RCC 7860 (cell line): ENCODE results near the gene KRT222.

Experiments
- DNase-seq: peaks from one replicate; pipeline ENCODE4 v3.0.0-alpha.2; 2015; ENCODE audit warnings: low spot score
- FAIRE-seq: peaks from 2 replicates; lab custom pipeline; 2012; peaks lifted over from hg19 to GRCh38; lab: Jason Lieb, UNC

Gene KRT222

DNA sequence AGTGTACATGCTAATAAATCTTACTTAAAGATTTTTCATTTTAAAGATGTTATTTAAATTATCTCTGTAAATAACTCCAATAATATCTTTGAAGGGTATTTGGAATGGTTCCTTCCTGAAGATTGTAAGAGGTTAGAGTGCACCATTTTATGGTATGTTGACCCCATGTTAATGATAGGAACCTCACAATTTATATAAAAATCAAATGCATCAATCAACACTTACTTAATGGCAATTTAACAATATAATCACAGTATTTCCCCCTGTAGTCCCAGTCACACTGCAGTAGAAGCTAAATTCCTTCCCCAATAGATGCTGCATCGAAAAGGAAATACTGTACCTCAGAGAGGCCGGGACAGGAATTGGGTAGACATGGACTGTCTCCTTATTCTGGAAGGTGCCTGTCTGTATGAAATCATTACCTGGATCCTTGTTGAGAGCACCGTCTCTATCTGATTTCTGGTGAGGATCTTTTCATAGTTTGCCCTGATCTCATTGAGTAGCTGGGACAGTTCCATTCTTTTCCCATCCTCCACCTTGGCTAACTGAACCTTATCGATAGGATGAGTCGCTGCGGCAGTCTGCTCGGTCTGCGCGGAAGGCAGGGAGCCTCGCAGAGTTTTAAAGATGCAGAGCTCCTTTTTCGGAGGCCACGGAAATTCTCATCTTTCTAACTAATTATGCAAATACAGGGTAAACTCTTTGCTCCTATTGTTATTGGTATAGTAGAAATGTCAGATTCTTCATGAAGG is at the start of gene KRT222:
Gene KRT222 (minus strand): TSS at position 596 of the 752 bp plus-strand sequence. CDS start 78 bp downstream, at position 518.
- DNase-seq: no peak
- no peak for FAIRE-seq

DNA sequence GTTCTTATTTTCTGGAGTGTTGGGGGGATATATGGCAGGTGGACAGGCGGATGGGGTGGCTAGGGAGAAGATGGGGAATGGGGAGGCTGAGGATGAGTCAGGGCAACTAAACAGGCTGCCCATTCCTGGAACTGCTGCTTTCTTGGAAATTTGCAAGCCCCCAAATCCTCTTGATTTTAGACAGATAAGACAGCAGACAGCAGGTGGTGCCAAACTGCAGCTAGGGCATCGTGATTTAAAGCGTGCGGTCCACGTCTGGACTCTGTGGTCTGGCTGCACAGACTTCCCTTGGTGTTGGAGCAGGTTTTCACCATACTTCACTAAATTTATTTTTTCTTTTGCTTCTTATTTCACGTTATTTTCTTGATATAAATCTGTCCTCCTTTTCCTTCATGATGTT is 49.5 kb upstream of the KRT222 start:
- DNase-seq: no peak
- FAIRE-seq: no peak

DNA sequence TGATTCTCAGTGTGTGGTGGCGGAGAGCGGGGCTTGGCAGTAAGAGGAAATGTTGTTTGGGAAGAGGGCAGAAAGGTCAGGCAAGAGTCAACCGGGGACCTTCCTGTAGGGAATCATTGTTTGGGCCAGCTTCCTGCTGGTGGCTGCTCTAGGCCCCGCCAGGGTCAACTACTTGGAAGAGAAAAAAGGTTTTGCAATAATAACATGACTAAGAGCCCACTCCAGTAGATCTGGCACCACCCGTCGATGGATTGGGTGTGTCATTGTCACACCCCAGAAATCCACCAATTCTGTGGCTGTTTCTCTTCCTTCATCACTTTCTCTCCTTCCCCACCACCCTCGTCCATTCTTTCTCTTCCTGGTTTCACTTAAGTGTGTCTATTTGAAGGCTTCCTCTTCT is 42.8 kb upstream of the KRT222 start:
- FAIRE-seq (no peak), DNase-seq (peak; percentile 32)

DNA sequence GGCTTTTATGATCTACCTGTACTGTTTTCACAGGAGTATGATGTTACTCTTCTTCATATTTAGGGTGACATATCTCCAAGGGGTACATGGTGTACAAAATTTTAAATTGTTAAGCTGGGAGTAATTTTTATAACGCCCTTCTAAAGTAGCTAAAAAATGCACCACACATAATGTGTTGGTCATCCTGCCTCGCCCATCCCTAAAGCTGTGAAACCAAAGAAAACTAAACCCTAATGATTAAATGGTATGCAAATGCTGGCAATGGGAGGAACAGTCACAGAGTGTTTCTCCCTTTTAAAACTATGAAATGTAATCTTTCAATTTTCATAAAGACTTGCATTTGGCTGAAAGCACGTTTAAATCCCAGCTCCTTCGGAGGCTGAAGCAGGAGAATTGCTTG is 40.6 kb upstream of the KRT222 start:
- no peak for FAIRE-seq
- DNase-seq: no peak

DNA sequence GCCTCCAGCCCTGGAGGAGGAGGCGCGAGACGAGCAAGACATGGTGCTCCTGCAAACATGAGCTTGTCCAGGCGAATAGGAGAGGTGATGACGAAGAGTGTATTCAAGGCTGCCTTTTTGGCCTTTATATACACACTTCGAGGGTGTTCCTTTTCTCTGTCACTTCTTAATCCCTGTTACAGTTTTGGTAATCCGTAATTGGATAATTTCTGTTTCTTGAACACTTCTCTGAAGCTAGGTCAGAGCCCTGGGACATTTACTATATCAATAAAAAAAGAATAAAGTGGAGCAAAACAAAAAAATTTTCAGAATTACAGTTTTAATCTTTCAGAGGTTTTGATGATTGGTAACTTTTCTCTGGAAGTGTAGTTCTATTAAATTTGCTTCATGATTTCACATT is 38.7 kb upstream of the KRT222 start, which contains the start of gene KRT24:
Gene KRT24 (minus strand): TSS at position 101 of the 400 bp plus-strand sequence. CDS start 59 bp downstream, at position 42.
- DNase-seq: no peak
- no peak for FAIRE-seq

DNA sequence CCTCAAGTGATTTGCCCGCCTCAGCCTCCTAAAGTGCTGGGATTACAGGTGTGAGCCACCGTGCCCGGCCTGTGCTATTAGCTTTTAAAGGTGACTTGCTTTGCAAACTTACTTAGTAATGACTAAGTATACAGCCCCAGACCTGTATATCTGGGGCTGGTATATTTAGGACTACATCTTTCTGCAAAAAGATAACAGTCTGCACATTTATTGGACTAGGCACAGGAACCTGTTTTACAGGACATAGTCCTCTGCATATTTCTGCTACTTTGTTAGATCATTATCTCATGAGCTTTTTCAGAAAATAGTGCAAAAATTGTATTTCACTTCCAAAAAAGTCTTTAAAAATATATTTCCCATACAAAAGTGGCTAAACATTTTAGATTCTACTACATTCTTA is 37.3 kb upstream of the KRT222 start:
- FAIRE-seq: no peak
- no peak for DNase-seq

DNA sequence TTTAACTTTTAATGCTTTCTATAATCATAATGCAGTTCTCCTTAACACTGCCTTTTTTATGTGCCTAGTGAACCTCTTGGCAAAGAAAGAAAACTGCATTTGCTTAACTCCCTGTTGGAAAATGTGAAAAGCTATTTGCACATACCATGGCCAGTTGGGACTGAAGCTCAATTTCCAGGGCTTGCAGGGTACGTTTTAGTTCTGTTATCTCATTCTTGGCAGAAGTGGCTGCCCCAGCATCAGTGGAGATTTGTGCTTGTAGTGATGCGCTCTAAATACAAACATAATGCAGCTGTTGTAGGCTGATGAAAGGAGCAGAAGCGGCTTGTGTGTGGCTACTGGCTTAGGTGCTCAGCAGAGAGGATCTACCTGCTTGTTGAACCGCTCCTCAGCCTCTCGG is 34.9 kb upstream of the KRT222 start:
- DNase-seq (no peak), FAIRE-seq (no peak)

DNA sequence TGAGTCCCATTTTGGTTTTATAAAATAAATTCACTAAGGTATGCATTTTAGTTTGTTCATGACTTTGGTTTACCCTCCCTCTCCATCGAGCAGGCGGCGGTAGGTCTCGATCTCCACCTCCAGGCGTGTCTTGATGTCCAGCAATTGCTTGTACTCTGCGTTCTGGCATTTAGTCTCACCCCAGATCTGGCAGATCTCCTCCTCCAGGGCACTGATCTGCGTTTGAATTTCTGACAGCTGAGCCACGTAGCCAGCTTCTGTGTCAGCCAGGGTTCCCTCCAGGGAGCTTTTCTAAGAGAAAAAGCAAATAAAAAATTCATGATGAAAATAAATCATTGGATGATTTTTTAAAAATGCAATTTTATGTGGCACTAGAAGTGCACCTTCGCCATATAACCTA is 34.4 kb upstream of the KRT222 start:
- FAIRE-seq (no peak), DNase-seq (no peak)

DNA sequence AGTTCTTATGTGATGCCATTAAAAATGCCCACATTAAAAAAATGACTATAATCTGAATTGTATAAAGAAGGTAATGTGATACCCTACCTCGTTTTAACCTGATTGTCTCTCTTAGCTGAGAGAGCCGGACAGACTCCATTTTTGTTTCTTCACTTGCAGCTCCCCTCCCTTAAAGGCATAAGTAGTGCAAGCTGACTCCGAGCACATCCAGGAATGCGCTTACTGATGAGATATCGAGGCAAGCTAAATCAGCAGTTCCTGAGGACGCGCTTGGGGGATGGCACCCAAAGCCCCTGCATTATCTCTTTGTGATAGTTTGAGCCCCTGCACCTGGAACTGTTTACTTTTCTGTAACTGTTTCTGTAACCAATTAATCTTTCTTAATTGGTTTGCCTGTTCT is 32.3 kb upstream of the KRT222 start:
- FAIRE-seq: no peak
- DNase-seq: no peak

DNA sequence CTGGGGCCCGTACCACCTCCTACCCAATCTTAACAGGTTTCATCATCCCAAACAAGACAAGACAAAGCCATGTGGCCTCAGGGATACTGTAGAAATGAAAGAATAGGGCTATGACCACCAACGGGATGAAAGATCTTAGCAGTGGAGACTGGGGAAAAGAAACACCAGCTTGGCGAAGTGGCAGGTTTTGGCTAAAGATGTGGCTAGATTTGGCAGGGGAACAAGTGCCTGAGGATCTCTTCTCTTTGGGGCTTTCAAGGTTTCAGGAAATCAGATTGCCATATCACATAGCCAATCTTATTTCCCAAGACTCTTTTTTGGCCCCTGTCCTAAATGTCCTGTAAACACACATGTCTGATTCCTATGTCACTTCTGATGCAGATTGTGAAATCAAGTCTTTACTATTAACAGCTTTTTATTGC is 31.7 kb upstream of the KRT222 start:
- DNase-seq: no peak
- FAIRE-seq: no peak

DNA sequence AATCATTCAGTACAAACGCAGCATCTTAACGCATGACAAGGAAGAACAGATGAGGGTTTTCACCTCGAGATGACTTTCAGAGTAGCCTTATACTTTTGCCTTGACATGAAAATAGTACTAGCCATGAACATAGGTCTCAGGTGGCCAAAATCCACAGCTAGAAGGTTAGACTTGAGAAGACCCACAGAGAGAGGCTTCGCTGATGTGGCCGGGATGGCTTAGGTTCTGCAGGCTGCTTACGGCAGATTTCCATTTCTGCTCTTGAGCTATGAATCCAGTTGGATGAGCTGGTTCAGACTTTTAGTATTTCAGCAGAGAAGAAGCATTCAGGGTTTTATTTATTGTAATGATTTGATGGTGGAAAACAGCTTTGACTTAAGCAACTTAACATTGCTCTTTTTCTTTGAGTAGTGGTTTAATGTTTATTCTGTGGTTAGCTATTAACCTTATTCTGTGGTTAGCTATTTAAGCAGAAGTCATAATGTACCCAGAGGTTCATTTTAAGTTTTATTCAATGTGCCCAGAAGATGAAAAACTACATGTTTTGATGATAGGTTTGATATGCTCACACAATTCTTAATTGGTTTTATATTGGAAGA is 31.0 kb upstream of the KRT222 start:
- DNase-seq (no peak), FAIRE-seq (peak; percentile 89)

DNA sequence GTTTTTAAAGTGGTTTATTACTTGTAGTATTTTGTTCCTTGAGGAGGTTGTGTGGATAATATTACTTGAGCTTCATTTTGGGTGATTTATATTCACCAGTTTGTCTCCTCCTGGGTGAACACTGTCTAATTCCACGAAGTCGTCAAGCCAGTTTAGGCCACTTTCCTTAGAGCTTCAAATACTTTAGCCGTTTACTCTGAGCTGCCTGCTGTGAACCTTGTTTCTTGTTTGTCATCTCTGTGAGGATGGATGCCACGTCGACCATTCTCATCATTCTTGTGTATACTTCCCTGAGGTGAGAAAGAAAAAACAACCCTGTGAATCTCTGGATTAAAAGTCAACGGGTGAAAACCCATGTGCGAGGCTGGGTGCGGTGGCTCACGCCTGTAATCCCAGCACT is 29.6 kb upstream of the KRT222 start:
- FAIRE-seq: no peak
- DNase-seq: no peak

DNA sequence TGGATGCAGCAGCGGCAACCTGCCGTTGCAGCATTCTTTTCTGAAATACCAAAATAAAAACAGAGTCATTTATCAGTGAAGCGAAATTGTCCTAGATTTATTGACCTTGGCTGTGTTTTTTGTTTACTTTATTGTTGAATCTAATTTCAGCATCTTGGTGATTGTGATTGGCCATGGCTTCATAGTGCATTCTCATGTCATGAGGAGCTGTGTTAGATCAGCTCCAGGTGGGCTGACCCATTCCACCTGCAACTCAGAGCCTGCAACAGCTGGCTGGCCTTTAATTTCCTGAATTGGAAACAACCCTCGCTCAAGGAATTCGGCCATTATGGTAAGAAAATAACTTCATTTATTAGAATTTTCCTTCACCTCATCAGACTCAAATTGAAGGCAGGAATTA is 22.1 kb upstream of the KRT222 start:
- FAIRE-seq (no peak), DNase-seq (no peak)

DNA sequence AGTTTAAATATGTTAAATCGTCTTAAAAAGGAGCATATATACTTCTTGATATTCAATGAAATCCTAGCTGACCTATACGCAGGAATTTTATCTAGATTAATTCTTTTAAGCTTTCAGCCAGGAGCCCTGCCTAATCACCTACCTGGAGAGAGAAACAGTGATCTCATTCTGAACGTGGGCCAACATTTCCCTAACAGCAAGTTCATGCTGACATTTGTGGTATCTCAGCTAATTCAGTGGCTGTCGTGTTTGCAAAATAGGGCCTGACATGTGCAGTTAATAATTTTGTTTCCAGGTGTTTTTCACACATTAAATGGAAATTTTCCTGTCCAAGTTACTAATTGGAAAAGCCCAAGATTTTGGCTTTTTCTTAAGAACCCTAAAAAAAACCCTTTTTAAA is 21.2 kb upstream of the KRT222 start:
- FAIRE-seq: no peak
- DNase-seq: no peak

DNA sequence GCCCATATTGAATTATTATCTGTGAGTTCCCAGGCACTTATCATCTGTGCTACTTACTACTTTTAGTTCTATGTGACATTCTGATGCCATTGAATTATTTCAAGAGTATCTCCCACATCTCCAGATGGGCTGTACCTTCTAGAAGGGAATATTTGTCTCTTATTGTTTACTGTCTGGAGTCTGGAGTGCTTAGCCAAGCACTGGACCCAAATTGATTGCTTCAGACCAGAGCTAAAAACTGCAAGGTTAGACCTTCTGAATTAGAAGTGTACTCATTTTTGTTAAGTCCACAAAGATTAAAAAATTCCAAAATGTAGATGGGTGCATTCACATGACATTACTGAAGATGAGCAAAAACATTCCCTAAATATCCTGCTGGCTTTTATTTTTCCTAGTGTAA is 16.0 kb upstream of the KRT222 start:
- FAIRE-seq (no peak), DNase-seq (no peak)

DNA sequence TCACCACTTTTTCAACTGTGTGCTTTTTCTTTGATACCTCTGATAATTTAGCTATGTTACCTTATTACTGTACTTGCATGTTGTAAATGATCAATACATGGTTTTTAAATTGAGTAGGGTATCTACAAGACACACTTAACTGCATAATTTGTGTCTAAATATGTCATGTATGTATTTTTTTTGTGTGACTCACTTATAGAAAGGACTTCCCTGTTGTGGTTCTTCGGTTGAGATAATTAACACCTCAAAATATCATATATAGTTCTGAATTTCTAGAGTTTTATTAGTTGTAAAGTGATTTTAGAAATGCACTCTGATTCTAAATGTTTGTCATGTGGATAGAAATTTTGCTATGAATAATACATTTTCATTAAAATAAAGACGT is 14.5 kb upstream of the KRT222 start:
- no peak for DNase-seq
- FAIRE-seq: peak; percentile 12

DNA sequence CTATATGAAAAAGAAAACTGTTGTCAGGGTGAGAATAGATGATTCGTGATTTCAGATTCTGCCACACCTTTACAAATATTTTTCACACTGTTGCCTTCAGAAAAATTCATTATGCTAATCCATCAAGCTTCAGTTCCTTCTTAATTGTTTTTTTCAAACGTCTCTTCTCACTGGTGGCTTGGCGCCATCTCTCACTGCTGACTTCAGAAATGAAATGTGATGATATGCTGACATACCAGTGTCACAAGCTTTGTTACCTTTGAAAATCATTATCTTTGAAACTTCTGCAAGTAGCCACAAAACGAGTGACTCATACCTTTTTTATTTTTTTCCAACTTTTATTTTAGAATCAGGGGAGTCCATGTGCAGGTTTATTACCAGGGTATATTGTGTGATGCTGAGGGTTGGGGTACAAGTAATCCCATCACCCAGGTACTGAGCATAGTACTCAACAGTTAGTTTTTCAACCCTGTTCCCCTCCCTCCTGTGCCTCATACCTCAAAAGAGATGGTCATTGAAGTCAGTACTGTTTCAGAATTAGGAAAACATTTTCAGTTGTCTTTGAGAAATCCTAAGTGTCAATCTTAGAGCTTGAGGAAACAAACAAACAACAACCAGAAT is 14.0 kb upstream of the KRT222 start:
- DNase-seq (peak; percentile 16), FAIRE-seq (peak; percentile 74)

DNA sequence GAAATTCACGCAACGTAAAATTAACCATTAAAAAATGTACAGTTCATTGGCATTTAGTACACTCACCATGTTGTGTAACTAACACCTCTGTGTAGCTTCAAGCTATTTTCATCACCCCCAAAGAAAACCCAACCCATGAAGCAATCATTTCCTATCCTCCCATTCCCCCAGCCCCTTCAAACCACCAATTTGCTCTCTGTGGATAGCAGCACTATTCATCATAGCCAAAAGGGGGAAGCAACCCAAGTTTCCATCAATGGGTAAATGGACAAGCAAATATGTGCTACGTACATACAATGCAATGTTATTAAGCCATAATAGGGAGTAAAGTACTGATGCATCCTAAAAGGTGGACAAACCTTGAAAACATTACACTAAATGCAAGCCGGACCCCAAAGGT is 10.9 kb upstream of the KRT222 start:
- DNase-seq (no peak), FAIRE-seq (no peak)

DNA sequence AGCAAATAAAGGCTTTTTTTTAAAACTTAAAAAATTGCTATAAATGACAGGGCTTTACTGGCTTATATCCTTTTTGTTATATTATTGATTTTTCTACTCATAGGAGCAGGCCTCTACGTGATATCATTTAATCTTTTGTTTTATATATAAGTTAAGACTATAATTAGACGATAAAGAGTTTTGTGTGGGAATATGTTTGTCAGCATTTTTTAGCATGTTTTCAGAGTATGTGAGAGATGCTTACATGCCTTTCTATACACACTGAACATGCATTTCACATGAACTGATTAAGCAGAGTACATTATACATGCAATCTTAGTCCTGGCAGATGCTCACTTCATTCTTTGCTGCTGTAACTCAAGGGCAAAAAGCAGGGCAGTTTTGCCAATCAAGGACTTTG is 7.7 kb upstream of the KRT222 start:
- DNase-seq (no peak), FAIRE-seq (no peak)

DNA sequence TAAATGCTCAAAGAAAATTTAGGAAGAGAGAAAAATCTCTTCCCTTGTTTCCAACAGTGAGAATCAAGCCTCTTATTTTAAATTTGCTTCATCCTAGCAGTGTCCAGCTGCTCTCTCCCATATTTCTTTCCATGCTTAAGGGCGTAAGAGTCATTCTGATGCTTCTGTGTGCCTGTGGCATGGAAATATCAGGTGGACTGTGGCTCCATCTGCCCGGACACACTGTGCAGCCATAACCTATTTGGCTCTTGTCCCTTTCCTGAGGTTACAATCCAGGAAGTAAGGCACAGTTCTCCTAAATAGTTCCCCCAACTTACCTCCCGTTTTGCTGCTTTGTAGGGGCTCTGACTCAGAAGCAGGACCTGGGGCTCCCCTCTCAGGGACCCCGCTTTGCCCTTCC is 6.3 kb upstream of the KRT222 start:
- DNase-seq: no peak
- no peak for FAIRE-seq

DNA sequence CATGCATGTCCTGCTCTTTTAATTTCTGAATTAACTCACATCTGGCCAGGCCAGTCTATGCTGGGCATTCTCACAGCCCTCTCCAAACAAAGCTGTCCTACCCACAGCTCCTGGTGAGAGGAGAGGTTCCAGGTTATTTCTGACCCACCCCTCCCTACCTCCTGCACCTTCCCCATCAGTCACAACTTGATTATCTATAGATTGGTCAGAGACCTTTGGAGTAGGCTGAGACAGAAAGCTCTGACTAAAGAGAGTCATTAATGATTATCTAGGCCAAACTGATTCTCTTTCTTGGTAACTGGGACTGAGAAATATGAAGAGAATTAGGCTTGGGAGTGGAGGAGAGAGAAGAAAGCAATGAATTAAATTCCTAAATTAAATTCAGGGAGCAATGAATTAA is 1.4 kb upstream of the KRT222 start:
- peak; percentile 22 for DNase-seq
- peak; percentile 89 for FAIRE-seq

DNA sequence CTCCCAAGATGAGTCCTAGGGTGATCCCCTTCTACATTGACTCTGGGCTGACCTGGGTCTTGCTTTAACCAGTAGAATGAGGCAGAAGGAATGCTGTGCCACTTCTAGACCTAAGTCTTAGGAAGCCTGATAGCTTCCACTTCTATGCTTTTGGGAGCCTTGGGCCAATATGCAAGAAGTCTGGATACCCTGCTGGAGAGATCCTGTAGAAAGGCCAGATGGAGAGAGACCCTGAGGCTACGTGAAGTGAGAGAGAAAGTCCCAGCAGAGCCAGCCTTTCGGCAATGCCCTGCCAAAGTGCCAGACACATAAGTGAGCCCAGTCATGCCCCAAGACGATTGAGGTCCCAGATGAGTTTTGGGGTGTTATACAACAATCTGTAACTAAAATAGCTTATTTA is 1.7 kb downstream of the KRT222 start:
- DNase-seq (no peak), FAIRE-seq (no peak)
